GM12878 (cell line): ENCODE data around the gene PRKAG2. TPM values are rescaled to one million over a fixed set of nuclear protein-coding genes. Genes with fewer than 3 reads are reported as not detected.

Source experiments
- ATAC-seq: fragments of 200-7000 bp; cut with Tn5 transposase; 3 replicates; pipeline ENCODE4 v1.9.1; 2020; ENCODE audit warnings: mild to moderate bottlenecking, moderate library complexity
- BruUV-seq: library from RNA; stranded (reverse); fragments of 400-500 nt; replicated peaks from 2 replicates; lab custom pipeline; 2021; lab: Mats Ljungman, UMichigan
- CTCF ChIA-PET: fragments of 300-600 bp; sonication (Branson Sonifier 250); formaldehyde crosslinking; extraction: SDS; loops from one replicate; lab custom pipeline; 2021; ENCODE audit warnings: inconsistent platforms; lab: Yijun Ruan, JAX
- POLR2A ChIA-PET: fragments of 350-600 bp; formaldehyde crosslinking; extraction: SDS; loops from one replicate; lab custom pipeline; 2021; ENCODE audit warnings: inconsistent platforms; lab: Charles Lee
- RAD21 ChIA-PET: fragments of 300-600 bp; sonication (Branson Sonifier 250); formaldehyde crosslinking; loops from one replicate; lab custom pipeline; 2023; ENCODE audit warnings: antibody characterized with exemption; ENCODE audit not compliant: unreplicated experiment; lab: Charles Lee
- SMC1A ChIA-PET: fragments of 300-600 bp; sonication (Branson Sonifier 250); formaldehyde crosslinking; loops from one replicate; lab custom pipeline; 2023; ENCODE audit not compliant: unreplicated experiment, uncharacterized antibody; lab: Charles Lee
- DNase-seq: peaks from one replicate; pipeline ENCODE4 v3.0.0-alpha.2; 2011; ENCODE audit warnings: low read depth, low spot score
- FAIRE-seq: peaks from 3 replicates; lab custom pipeline; 2011; peaks lifted over from hg19 to GRCh38; lab: Jason Lieb, UNC
- H2AFZ ChIP-seq: 2 replicates; pipeline ENCODE4 v1.6.0; 2011; ENCODE audit warnings: low read depth, low read length, control low read depth; ENCODE audit not compliant: control insufficient read depth
- H3K27ac ChIP-seq: 2 replicates; pipeline ENCODE4 v1.5.1; 2011; ENCODE audit warnings: control low read depth; ENCODE audit not compliant: control insufficient read depth, insufficient read depth
- H3K27me3 ChIP-seq, 2 experiments: replicated peaks in 1 of 2; 2 replicates each; pipeline versions ENCODE4 v1.6.0 to v1.6.1; 2011; ENCODE audit warnings: low read length in 1 of 2; ENCODE audit not compliant: control insufficient read depth in 2 of 2, insufficient read depth in 2 of 2
- H3K36me3 ChIP-seq, 2 experiments: 2 replicates each; pipeline ENCODE4 v1.5.1; 2011; ENCODE audit warnings: low read length in 1 of 2; ENCODE audit not compliant: control insufficient read depth in 2 of 2, insufficient read depth in 2 of 2
- H3K4me1 ChIP-seq: 2 replicates; pipeline ENCODE4 v1.6.1; 2011; ENCODE audit warnings: mild to moderate bottlenecking, low read length, moderate library complexity, mixed read lengths; ENCODE audit not compliant: control insufficient read depth, insufficient read depth
- H3K4me2 ChIP-seq: 2 replicates; pipeline ENCODE4 v1.6.0; 2011; ENCODE audit warnings: control low read depth; ENCODE audit not compliant: control insufficient read depth, insufficient read depth
- H3K4me3 ChIP-seq: fragments of 200-600 bp; sonication (generic); 2 replicates; pipeline ENCODE4 v1.5.1; 2016
- H3K79me2 ChIP-seq: 2 replicates; pipeline ENCODE4 v1.6.0; 2011; ENCODE audit warnings: low read length; ENCODE audit not compliant: control insufficient read depth, insufficient read depth
- H3K9ac ChIP-seq: 2 replicates; pipeline ENCODE4 v1.8.0; 2011; ENCODE audit warnings: low read length, control low read depth, mixed read lengths; ENCODE audit not compliant: control insufficient read depth, insufficient read depth
- H3K9me3 ChIP-seq: replicated peaks from 3 replicates; pipeline ENCODE4 v1.5.1; 2011; ENCODE audit warnings: mild to moderate bottlenecking, low read length; ENCODE audit not compliant: control insufficient read depth, insufficient read depth
- H4K20me1 ChIP-seq: 2 replicates; pipeline ENCODE4 v1.6.0; 2011; ENCODE audit not compliant: control insufficient read depth, insufficient read depth
- CHD4 ChIP-seq: fragments of 200-600 bp; sonication (generic); IDR thresholded peaks from 2 replicates; pipeline ENCODE4 v1.6.1; 2016; ENCODE audit warnings: mild to moderate bottlenecking
- EED ChIP-seq: sonication (generic); IDR thresholded peaks from 2 replicates; pipeline ENCODE4 v1.6.1; 2016; ENCODE audit warnings: antibody characterized with exemption, low read depth
- FOS ChIP-seq: IDR thresholded peaks from 3 replicates; pipeline ENCODE4 v1.6.1; 2011; ENCODE audit warnings: borderline replicate concordance; ENCODE audit not compliant: insufficient read length; ENCODE audit errors: extremely low read depth
- POLR2AphosphoS5 ChIP-seq: IDR thresholded peaks from 2 replicates; pipeline ENCODE4 v1.6.1; 2011; ENCODE audit warnings: mild to moderate bottlenecking, low read length, inconsistent platforms
- RAD51 ChIP-seq: fragments of 450-650 bp; IDR thresholded peaks from 2 replicates; pipeline ENCODE4 v1.6.1; 2016; ENCODE audit warnings: moderate library complexity, mild to moderate bottlenecking, inconsistent platforms
- RB1 ChIP-seq: fragments of 450-650 bp; formaldehyde crosslinking; IDR thresholded peaks from 2 replicates; pipeline ENCODE4 v1.6.1; 2017; ENCODE audit warnings: mild to moderate bottlenecking, borderline replicate concordance
- SIN3A ChIP-seq: IDR thresholded peaks from 2 replicates; pipeline ENCODE4 v1.6.1; 2012; ENCODE audit warnings: low read depth, low read length, improper control_type of control experiment
- SMAD5 ChIP-seq: IDR thresholded peaks from 2 replicates; pipeline ENCODE4 v1.6.1; 2016; ENCODE audit warnings: antibody characterized with exemption, low read depth
- STAT1 ChIP-seq: fragments of 450-650 bp; conservative IDR thresholded peaks from 2 replicates; pipeline ENCODE4 v1.6.1; 2014; ENCODE audit warnings: antibody characterized with exemption, mild to moderate bottlenecking
- ZNF274 ChIP-seq: IDR thresholded peaks from one replicate; pipeline ENCODE4 v1.8.0; 2011; ENCODE audit not compliant: insufficient read length, insufficient read depth
- ZNF622 ChIP-seq: fragments of 450-650 bp; IDR thresholded peaks from 2 replicates; pipeline ENCODE4 v1.6.1; 2017; ENCODE audit warnings: mild to moderate bottlenecking, inconsistent platforms
- WGBS: methylation state at CpG from one replicate; pipeline ENCODE4 v1.1.6; 2016; ENCODE audit warnings: low lambda C conversion rate; ENCODE audit not compliant: insufficient replicate concordance, insufficient coverage; ENCODE audit errors: missing lambda C conversion rate; 5-methylcytosine and 5-hydroxymethylcytosine counted together
- in situ Hi-C: fragments of 300-500 bp; cut with MboI; formaldehyde crosslinking; loops from 9 replicates; pipeline ENCODE4 v1.14.3; 2018; ENCODE audit warnings: mixed read lengths
- intact Hi-C: fragments of 100-400 bp; cut with micrococcal nuclease; formaldehyde crosslinking; loops from one replicate; pipeline ENCODE4 v1.14.2; 2022; ENCODE audit not compliant: unreplicated experiment
- polyA plus RNA-seq, 11 experiments: library from polyadenylated mRNA; depleted of rRNA in 4 of 11; unstranded in 6 of 11; stranded (reverse) in 5 of 11; fragments of >200 nt; fragmentation: Nextera tagmentation in 4 of 11; fragmentation: Illumina TruSeq in 1 of 11; extraction: Ambion mirVana in 4 of 11; extraction: Trizol in 1 of 11; gene quantifications; 1 replicate in 1 of 11; 2 replicates in 10 of 11; pipeline versions ENCODE4 v1.2.1 to v1.2.3, GENCODE V29; 2011 to 2016; ENCODE audit warnings: inconsistent platforms in 2 of 11, missing spikeins in 2 of 11, low read depth in 1 of 11
- total RNA-seq, 4 experiments: library from RNA; depleted of rRNA in 3 of 4; stranded (reverse); fragments of >200 nt in 3 of 4; fragmentation: Illumina TruSeq in 1 of 4; extraction: Trizol in 1 of 4; gene quantifications; 2 replicates each; pipeline versions ENCODE4 v1.2.1 to v1.2.3, GENCODE V29; 2013 to 2021
- TF ChIP-seq, protein P1 (sequence below): IDR thresholded peaks from 2 replicates; pipeline ENCODE4 v1.6.1; 2012; ENCODE audit warnings: low read depth, low read length, improper control_type of control experiment
- TF ChIP-seq, protein P2 (sequence below): IDR thresholded peaks from 2 replicates; pipeline ENCODE4 v1.6.1; 2012; ENCODE audit warnings: low read length, inconsistent platforms
- TF ChIP-seq, protein P3 (sequence below): IDR thresholded peaks from 2 replicates; pipeline ENCODE4 v1.6.1; 2012; ENCODE audit warnings: improper control_type of control experiment, low read depth, low read length; ENCODE audit not compliant: insufficient replicate concordance

Gene PRKAG2
- total and polyA plus RNA-seq, 10 of the 15 experiments (the other 5 are each of a cell fraction or from before 2014, with no cell fraction given) = 3.4 to 8.9 (median 6.8) TPM

DNA sequence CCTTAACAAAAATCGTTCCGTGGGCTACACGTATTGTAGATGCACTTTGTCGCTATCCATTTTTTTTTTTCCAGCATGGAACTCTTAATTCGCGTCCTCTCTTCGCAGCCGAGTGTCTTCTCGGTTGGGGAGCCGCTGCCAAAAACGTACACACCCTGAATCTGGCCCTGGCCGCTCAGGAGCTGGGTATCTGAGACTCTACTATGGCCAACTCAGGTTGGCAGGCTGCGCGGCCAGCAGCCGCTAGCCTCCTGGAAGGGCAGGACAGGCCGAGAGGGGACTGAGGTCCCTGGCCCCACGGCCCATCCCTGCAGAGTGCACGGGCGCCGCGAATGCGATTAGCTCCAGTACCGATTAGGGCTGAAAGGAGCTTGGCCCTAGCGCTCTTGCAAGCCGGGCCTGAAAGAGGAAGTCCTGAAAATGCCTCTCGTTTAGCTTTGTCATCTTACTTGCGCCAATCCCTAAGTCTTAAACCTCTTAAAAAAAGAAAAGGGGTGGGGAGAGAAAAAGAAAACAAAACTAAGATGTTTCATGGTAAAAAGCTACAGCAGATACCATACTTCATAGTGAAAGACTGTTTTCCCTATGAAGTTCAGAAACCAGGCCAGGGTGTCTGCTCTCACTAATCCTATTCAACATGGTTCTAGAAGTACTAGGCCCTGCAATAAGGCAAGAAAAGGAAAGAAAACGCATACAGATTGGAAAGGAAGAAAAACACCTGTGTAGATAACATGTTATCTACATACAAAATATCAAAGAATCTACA lies 244.0 kb downstream of the PRKAG2 start:
- POLR2A ChIA-PET = interaction anchor here (0.6 to 2.4 kb wide), 10 partner anchors 13 to 1786 kb away, joined by 3 to 18 read pairs (median 4); partner anchors contain the start of gene RHEB
- peak overlapping the region; percentile 77 for H3K4me3 ChIP-seq
- peak overlapping the region; percentile 81 for H3K9ac ChIP-seq
- peak; percentile 77 for DNase-seq
- peaks cover 9% of the 10 kb centered on the region for H3K4me1 ChIP-seq
- peak overlapping the region; percentile 77 for H2AFZ ChIP-seq
- H3K27me3 ChIP-seq = no peaks in the 10 kb centered on the region; a peak in 1 of 4 replicates
- SMC1A ChIA-PET = interaction anchor here (0.8 to 2.1 kb wide), 17 partner anchors 23 to 406 kb away, joined by 3 to 7 read pairs (median 4); partner anchors contain the start of gene ABCF2
- H3K79me2 ChIP-seq = peaks cover 7% of the 10 kb centered on the region
- RAD21 ChIA-PET = interaction anchor here (0.6 to 4.9 kb wide), 16 partner anchors 37 to 317 kb away, joined by 3 to 38 read pairs (median 6); partner anchors contain the start of genes NUB1 and RHEB
- peak overlapping the region; percentile 90 for H3K27ac ChIP-seq
- WGBS = 2% methylated on average over 28 of the region's 28 CpGs
- H4K20me1 ChIP-seq = no peaks in the 10 kb centered on the region
- intact Hi-C loops (loop anchor here (1.0 to 5.0 kb wide), 6 partner anchors 62 to 266 kb away; partner anchors contain the start of gene RHEB), in situ Hi-C loops (no loop called here)
- CTCF ChIA-PET = interaction anchor here (0.7 to 4.7 kb wide), 28 partner anchors 10 to 389 kb away, joined by 3 to 40 read pairs (median 4); partner anchors contain the start of gene RHEB
- H3K9me3 ChIP-seq = no peaks in the 10 kb centered on the region; the same call in 1 of the 3 replicates
- ATAC-seq = peak; percentile 85
- H3K36me3 ChIP-seq = no peaks in the 10 kb centered on the region
- FAIRE-seq = no peak
- peak overlapping the region; percentile 95 for H3K4me2 ChIP-seq
- no TSS peak for BruUV-seq
- TF ChIP-seq SMAD5 (0 out of 2 replicates have a peak, but pooled peaks have one; percentile 27), STAT1 (no peak), RAD51 (no peak), ZNF622 (no peak), EED (no peak), CHD4 (no peak), FOS (no peak), ZNF274 (no peak), SIN3A (peak; percentile 30; the same call in 1 of the 2 replicates), RB1 (no peak), POLR2AphosphoS5 (peak; percentile 89)
- TF ChIP-seq, protein P1, sequence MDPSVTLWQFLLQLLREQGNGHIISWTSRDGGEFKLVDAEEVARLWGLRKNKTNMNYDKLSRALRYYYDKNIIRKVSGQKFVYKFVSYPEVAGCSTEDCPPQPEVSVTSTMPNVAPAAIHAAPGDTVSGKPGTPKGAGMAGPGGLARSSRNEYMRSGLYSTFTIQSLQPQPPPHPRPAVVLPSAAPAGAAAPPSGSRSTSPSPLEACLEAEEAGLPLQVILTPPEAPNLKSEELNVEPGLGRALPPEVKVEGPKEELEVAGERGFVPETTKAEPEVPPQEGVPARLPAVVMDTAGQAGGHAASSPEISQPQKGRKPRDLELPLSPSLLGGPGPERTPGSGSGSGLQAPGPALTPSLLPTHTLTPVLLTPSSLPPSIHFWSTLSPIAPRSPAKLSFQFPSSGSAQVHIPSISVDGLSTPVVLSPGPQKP = no peak
- TF ChIP-seq, protein P2, sequence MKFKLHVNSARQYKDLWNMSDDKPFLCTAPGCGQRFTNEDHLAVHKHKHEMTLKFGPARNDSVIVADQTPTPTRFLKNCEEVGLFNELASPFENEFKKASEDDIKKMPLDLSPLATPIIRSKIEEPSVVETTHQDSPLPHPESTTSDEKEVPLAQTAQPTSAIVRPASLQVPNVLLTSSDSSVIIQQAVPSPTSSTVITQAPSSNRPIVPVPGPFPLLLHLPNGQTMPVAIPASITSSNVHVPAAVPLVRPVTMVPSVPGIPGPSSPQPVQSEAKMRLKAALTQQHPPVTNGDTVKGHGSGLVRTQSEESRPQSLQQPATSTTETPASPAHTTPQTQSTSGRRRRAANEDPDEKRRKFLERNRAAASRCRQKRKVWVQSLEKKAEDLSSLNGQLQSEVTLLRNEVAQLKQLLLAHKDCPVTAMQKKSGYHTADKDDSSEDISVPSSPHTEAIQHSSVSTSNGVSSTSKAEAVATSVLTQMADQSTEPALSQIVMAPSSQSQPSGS = no peak
- TF ChIP-seq, protein P3, sequence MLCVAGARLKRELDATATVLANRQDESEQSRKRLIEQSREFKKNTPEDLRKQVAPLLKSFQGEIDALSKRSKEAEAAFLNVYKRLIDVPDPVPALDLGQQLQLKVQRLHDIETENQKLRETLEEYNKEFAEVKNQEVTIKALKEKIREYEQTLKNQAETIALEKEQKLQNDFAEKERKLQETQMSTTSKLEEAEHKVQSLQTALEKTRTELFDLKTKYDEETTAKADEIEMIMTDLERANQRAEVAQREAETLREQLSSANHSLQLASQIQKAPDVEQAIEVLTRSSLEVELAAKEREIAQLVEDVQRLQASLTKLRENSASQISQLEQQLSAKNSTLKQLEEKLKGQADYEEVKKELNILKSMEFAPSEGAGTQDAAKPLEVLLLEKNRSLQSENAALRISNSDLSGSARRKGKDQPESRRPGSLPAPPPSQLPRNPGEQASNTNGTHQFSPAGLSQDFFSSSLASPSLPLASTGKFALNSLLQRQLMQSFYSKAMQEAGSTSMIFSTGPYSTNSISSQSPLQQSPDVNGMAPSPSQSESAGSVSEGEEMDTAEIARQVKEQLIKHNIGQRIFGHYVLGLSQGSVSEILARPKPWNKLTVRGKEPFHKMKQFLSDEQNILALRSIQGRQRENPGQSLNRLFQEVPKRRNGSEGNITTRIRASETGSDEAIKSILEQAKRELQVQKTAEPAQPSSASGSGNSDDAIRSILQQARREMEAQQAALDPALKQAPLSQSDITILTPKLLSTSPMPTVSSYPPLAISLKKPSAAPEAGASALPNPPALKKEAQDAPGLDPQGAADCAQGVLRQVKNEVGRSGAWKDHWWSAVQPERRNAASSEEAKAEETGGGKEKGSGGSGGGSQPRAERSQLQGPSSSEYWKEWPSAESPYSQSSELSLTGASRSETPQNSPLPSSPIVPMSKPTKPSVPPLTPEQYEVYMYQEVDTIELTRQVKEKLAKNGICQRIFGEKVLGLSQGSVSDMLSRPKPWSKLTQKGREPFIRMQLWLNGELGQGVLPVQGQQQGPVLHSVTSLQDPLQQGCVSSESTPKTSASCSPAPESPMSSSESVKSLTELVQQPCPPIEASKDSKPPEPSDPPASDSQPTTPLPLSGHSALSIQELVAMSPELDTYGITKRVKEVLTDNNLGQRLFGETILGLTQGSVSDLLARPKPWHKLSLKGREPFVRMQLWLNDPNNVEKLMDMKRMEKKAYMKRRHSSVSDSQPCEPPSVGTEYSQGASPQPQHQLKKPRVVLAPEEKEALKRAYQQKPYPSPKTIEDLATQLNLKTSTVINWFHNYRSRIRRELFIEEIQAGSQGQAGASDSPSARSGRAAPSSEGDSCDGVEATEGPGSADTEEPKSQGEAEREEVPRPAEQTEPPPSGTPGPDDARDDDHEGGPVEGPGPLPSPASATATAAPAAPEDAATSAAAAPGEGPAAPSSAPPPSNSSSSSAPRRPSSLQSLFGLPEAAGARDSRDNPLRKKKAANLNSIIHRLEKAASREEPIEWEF = no peak
